Measurements from ENCODE around the gene LORICRIN.

Gene LORICRIN

GRCh38 chr1:153232553-153232952, 26.9 kb upstream of the LORICRIN start:
- Mint-ChIP-seq H3K4me3 (no peak overlapping the region), H3K4me1 (peaks cover 10% of the 10 kb centered on the region), H3K27ac (no peak overlapping the region), H3K27me3 (peaks cover 18% of the 10 kb centered on the region), H3K9me3 (no peaks in the 10 kb centered on the region), H3K36me3 (no peaks in the 10 kb centered on the region)
- DNase-seq (ENCODE audit: low spot score in 2 of 2): no peak
- ATAC-seq (ENCODE audit: low read depth): no peak

DNA sequence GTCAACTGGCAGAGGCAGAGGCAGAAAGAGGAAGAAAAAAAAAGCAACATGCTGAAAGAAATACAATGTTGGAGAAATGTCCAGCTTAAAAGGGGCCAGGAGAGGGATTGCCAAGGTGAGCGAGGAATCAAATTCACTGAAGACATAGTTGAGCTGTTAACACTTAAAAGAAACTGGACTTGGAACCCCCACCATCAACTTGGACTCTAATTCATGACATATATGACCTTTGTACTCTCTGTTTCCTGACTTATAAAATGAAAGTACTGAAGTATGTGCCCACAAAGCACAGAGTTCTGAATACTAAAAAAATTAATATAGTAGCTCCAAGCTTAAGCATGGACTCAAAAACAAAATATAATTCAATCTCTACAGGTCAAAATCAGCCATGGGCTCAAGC, 26.0 kb upstream of the LORICRIN start:
- H3K27ac Mint-ChIP-seq: no peak overlapping the region

GRCh38 chr1:153238527-153238926, 21.0 kb upstream of the LORICRIN start:
- no peaks in the 10 kb centered on the region for H3K4me1 Mint-ChIP-seq
- no peak for DNase-seq (ENCODE audit: low spot score in 2 of 2)
- H3K27me3 Mint-ChIP-seq: peaks cover 12% of the 10 kb centered on the region
- no peak overlapping the region for H3K27ac Mint-ChIP-seq
- no peaks in the 10 kb centered on the region for H3K9me3 Mint-ChIP-seq
- no peaks in the 10 kb centered on the region for H3K36me3 Mint-ChIP-seq
- H3K4me3 Mint-ChIP-seq: no peak overlapping the region
- ATAC-seq (ENCODE audit: low read depth): no peak

More for the DNA sequence above, 26.0 kb upstream of the LORICRIN start:
- H3K36me3 Mint-ChIP-seq: no peaks in the 10 kb centered on the region
- H3K9me3 Mint-ChIP-seq: no peaks in the 10 kb centered on the region
- ATAC-seq (ENCODE audit: low read depth) (no peak), DNase-seq (ENCODE audit: low spot score in 2 of 2) (no peak)
- peaks cover 10% of the 10 kb centered on the region for H3K4me1 Mint-ChIP-seq
- no peak overlapping the region for H3K4me3 Mint-ChIP-seq
- peaks cover 18% of the 10 kb centered on the region for H3K27me3 Mint-ChIP-seq

DNA sequence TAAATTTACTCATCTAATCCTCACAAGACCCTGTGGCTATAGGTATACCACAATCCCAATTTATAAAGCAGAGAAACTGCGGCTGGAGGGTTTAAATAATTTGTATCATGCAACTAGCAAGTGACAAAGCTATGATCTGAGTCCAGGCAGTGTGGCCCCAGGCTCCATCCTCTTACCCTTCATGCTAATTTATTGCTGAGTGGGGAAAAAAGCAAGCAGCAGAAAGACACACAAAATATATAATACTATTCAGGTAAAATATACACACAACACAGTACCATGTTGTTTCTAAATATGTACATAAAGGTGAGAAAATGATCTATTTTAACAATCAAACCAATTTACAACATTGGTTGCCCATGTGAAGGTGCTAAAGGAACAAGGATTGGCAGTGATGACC, 17.3 kb upstream of the LORICRIN start:
- Mint-ChIP-seq H3K9me3 (peaks cover 5% of the 10 kb centered on the region), H3K4me3 (no peak overlapping the region), H3K36me3 (peaks cover 2% of the 10 kb centered on the region), H3K27me3 (peaks cover 19% of the 10 kb centered on the region), H3K27ac (no peak overlapping the region), H3K4me1 (no peaks in the 10 kb centered on the region)
- ATAC-seq (ENCODE audit: low read depth) (no peak), DNase-seq (ENCODE audit: low spot score in 2 of 2) (no peak)

GRCh38 chr1:153245466-153245865, 14.0 kb upstream of the LORICRIN start:
- peaks cover 5% of the 10 kb centered on the region for H3K9me3 Mint-ChIP-seq
- H3K4me1 Mint-ChIP-seq: no peaks in the 10 kb centered on the region
- peaks cover 2% of the 10 kb centered on the region for H3K36me3 Mint-ChIP-seq
- no peak overlapping the region for H3K4me3 Mint-ChIP-seq
- no peak for ATAC-seq (ENCODE audit: low read depth)
- no peak overlapping the region for H3K27ac Mint-ChIP-seq
- DNase-seq (ENCODE audit: low spot score in 2 of 2): no peak
- peaks cover 28% of the 10 kb centered on the region for H3K27me3 Mint-ChIP-seq

GRCh38 chr1:153246018-153246417, 13.5 kb upstream of the LORICRIN start:
- Mint-ChIP-seq H3K4me3 (no peak overlapping the region), H3K4me1 (peaks cover 3% of the 10 kb centered on the region), H3K27ac (no peak overlapping the region), H3K9me3 (peaks cover 5% of the 10 kb centered on the region), H3K36me3 (peaks cover 2% of the 10 kb centered on the region), H3K27me3 (peaks cover 31% of the 10 kb centered on the region)
- no peak for DNase-seq (ENCODE audit: low spot score in 2 of 2)
- no peak for ATAC-seq (ENCODE audit: low read depth)

- H3K4me1 Mint-ChIP-seq: peaks cover 3% of the 10 kb centered on the region
- H3K9me3 Mint-ChIP-seq: peaks cover 5% of the 10 kb centered on the region
- no peak overlapping the region for H3K27ac Mint-ChIP-seq
- H3K4me3 Mint-ChIP-seq: no peak overlapping the region
- peaks cover 2% of the 10 kb centered on the region for H3K36me3 Mint-ChIP-seq
- ATAC-seq (ENCODE audit: low read depth) (no peak), DNase-seq (ENCODE audit: low spot score in 2 of 2) (no peak)
- H3K27me3 Mint-ChIP-seq: peaks cover 35% of the 10 kb centered on the region
These were observed 12.7 kb upstream of the LORICRIN start for GRCh38 chr1:153246825-153247224.

DNA sequence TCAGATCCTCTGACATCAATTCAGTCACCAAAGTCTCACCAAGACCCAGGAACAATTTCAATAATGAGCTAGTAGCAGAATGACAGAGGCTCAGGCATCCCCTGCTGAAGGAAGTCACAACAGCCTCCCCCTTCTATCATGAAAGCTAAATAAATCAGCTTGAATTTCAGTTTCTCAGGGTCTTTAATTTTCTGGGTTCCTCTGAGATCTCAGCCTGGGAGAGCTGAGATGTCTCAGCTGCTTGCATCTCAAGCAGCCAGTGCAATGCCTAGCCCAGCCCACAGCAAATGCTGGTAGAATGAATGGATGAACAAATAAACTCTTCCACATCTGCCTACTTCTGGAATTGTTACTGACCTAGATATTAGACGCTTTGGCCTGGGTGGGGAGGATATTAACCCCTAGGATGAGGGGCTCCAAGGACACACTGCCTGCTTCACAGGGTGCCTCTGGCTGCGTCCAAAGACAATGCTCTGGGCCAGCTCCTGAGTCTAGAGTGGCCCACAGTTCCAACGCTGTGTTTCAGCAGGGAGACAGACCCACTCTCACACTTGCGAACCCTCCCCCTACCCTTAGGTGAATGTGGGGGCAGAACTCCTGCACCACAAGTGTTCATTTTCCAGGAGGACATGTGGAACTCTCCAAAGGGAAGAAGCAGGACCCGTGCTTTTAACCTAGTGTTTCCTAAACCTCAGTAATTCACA, 11.2 kb upstream of the LORICRIN start:
- peaks cover 5% of the 10 kb centered on the region for H3K9me3 Mint-ChIP-seq
- H3K36me3 Mint-ChIP-seq: peaks cover 2% of the 10 kb centered on the region
- peaks cover 3% of the 10 kb centered on the region for H3K4me1 Mint-ChIP-seq
- H3K27me3 Mint-ChIP-seq: peaks cover 36% of the 10 kb centered on the region
- no peak overlapping the region for H3K27ac Mint-ChIP-seq
- no peak for ATAC-seq (ENCODE audit: low read depth)
- no peak overlapping the region for H3K4me3 Mint-ChIP-seq
- no peak for DNase-seq (ENCODE audit: low spot score in 2 of 2)

DNA sequence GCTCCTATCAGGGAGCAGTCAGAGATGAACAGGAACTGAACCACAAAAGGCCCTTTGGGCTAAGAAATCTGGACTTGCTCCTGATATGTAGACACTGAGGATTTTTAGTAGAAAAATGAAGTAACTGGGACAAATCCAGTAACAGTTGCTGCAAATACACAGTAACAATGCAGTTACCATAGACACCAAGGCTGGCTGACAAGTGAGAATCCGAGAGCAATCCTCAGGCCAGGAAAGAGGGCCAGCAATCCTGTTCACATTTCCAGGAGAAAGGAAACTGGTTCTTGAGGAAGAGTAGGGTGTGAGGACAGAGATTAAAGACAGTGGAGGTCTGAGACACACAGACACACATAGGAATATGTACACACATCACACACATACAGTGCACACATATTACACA, 9.3 kb upstream of the LORICRIN start:
- Mint-ChIP-seq H3K9me3 (no peaks in the 10 kb centered on the region), H3K27me3 (peaks cover 28% of the 10 kb centered on the region), H3K4me1 (peaks cover 3% of the 10 kb centered on the region), H3K4me3 (no peak overlapping the region), H3K27ac (no peak overlapping the region), H3K36me3 (no peaks in the 10 kb centered on the region)
- no peak for DNase-seq (ENCODE audit: low spot score in 2 of 2)
- no peak for ATAC-seq (ENCODE audit: low read depth)

DNA sequence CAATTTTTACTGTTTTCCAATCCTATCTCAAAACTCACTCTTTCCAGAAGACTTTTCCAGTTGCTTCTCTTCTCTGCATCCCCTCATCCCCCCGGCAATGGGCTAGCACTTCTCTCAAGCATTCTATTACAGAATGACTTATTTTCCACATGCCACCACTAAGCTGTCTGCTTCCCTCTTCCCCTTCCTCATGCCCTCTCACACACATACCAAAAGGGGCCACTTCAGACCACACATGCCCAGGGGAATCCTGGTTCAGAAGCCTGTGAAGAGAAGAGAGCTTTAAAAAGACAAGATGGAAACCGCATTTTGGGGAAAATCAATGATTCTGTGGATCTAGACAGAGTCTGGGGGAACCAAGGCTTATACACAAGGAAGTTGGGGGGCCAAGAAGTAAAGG, 8.4 kb upstream of the LORICRIN start:
- Mint-ChIP-seq H3K27me3 (peaks cover 28% of the 10 kb centered on the region), H3K4me3 (no peak overlapping the region), H3K27ac (no peak overlapping the region), H3K9me3 (no peaks in the 10 kb centered on the region), H3K36me3 (no peaks in the 10 kb centered on the region), H3K4me1 (peaks cover 3% of the 10 kb centered on the region)
- DNase-seq (ENCODE audit: low spot score in 2 of 2) (no peak), ATAC-seq (ENCODE audit: low read depth) (no peak)

DNA sequence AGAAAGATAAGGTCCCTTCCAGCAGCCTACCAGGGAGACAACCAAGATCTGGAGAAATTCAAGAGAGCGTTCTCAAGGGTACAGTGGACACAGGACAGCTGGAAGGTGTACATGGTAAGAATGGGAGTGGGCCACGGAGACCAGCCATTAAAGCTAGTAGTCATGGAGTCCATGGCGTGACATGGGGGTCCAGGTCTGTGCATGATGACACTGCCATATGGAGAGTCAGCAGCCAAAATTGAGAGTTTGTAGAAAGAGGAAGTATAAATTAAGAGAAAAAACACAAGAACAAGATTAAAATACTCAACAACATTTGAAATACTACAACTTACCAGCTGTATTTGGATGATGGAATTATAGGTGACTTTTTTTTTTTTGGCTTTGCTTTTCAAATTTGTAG, 7.9 kb upstream of the LORICRIN start:
- Mint-ChIP-seq H3K36me3 (no peaks in the 10 kb centered on the region), H3K27ac (no peak overlapping the region), H3K4me1 (peaks cover 3% of the 10 kb centered on the region), H3K4me3 (no peak overlapping the region), H3K9me3 (no peaks in the 10 kb centered on the region), H3K27me3 (peaks cover 25% of the 10 kb centered on the region)
- DNase-seq (ENCODE audit: low spot score in 2 of 2) (no peak), ATAC-seq (ENCODE audit: low read depth) (no peak)

- H3K4me3 Mint-ChIP-seq: no peak overlapping the region
These were observed 7.5 kb upstream of the LORICRIN start for GRCh38 chr1:153251988-153252387.

DNA sequence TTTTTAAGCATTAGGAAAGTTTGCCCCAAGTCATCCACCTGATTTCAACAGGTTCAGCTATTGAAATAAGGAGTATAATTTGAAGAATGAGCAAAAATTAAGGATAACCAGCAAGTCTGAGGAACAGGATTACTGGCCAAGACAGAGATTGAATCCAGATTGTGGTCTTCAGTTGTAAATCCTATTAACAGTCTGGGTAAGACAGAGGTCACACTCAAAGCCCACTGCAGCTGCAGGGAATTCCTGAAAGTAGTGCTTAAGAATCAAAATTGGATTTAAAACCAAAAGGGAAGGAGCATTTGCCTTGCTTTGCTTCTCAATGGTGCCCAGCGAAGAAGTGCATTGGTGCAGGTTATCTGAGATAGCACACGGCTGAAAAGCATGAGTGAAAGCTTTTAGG, 6.4 kb upstream of the LORICRIN start:
- DNase-seq (ENCODE audit: low spot score in 2 of 2): no peak
- Mint-ChIP-seq H3K9me3 (no peaks in the 10 kb centered on the region), H3K27ac (no peak overlapping the region), H3K4me3 (no peak overlapping the region), H3K27me3 (peaks cover 19% of the 10 kb centered on the region), H3K4me1 (peaks cover 3% of the 10 kb centered on the region), H3K36me3 (no peaks in the 10 kb centered on the region)
- no peak for ATAC-seq (ENCODE audit: low read depth)

More at GRCh38 chr1:153251988-153252387, 7.5 kb upstream of the LORICRIN start:
- no peak for DNase-seq (ENCODE audit: low spot score in 2 of 2)
- Mint-ChIP-seq H3K27me3 (peaks cover 25% of the 10 kb centered on the region), H3K36me3 (no peaks in the 10 kb centered on the region), H3K4me1 (peaks cover 3% of the 10 kb centered on the region), H3K9me3 (no peaks in the 10 kb centered on the region), H3K27ac (no peak overlapping the region)
- no peak for ATAC-seq (ENCODE audit: low read depth)

GRCh38 chr1:153253693-153254092, 5.8 kb upstream of the LORICRIN start:
- ATAC-seq (ENCODE audit: low read depth): no peak

GRCh38 chr1:153260585-153261280, 1.2 kb downstream of the LORICRIN start:
- peak overlapping the region; percentile 9 for H3K27ac Mint-ChIP-seq
- peaks cover 10% of the 10 kb centered on the region for H3K27me3 Mint-ChIP-seq
- no peaks in the 10 kb centered on the region for H3K9me3 Mint-ChIP-seq
- H3K36me3 Mint-ChIP-seq: no peaks in the 10 kb centered on the region
- ATAC-seq (ENCODE audit: low read depth) (peak; percentile 16), DNase-seq (ENCODE audit: low spot score in 2 of 2) (no peak)
- H3K4me1 Mint-ChIP-seq: peaks cover 15% of the 10 kb centered on the region
- H3K4me3 Mint-ChIP-seq: peak overlapping the region; percentile 67

More at GRCh38 chr1:153253693-153254092, 5.8 kb upstream of the LORICRIN start:
- H3K27me3 Mint-ChIP-seq: peaks cover 19% of the 10 kb centered on the region
- H3K4me1 Mint-ChIP-seq: peaks cover 3% of the 10 kb centered on the region
- H3K36me3 Mint-ChIP-seq: no peaks in the 10 kb centered on the region
- DNase-seq (ENCODE audit: low spot score in 2 of 2): no peak
- H3K4me3 Mint-ChIP-seq: no peak overlapping the region
- H3K27ac Mint-ChIP-seq: no peak overlapping the region
- H3K9me3 Mint-ChIP-seq: no peaks in the 10 kb centered on the region

Measured in memory B cell (primary cell).